Skeletal muscle cell (primary cell): ENCODE results near the gene NAPG.
"Not testable (repeated sequence)": the region's sequence is repeated elsewhere in the genome, so short reads cannot be mapped to it uniquely, and the experiment has no call there.

Experiments used
- DNase-seq: peaks from one replicate; pipeline ENCODE4 v3.0.0-alpha.2; 2010; ENCODE audit warnings: low read depth
- H3K4me3 ChIP-seq: 2 replicates; pipeline ENCODE4 v1.5.1; 2011; ENCODE audit warnings: low read depth, mild to moderate bottlenecking, control low read depth, low read length, moderate library complexity

Gene NAPG

DNA sequence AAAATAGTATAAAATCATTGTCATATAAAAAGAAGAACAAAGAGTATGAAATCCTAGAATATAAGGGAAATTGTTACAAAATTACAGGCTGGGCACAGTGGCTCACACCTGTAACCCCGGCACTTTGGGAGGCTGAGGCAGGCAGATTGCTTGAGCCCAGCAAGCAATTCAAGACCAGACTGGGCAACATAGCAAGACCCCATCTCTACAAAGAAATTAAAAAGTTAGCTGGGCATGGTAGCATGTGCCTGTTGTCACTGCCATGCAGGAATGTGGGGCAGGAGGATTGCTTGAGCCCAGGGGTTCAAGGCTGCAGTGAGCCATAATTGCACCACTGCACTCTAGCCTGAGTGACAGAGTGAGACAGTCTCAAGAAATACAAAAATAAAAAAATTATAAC is 44.8 kb downstream of the NAPG start:
- DNase-seq = no peak
- no peak overlapping the region for H3K4me3 ChIP-seq

DNA sequence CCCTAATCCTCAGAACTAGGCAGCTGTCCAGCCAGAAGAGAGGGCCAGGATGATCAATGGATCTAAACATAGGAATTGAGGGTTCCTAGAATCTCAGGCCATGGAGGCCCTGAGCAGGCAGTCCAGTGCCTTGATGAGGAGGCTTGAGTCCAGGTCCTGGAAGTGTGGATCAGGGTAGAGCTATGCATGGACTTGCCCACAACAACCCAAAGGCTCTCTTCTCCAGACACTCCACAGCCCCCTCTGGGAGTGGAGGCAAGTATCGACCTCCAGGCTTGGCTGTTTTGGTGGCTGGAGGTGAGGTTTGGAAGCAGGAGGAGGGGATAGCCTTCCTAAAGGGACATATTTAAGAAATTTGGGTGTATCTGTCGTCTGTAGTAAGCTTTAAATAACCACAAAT is 45.7 kb downstream of the NAPG start:
- H3K4me3 ChIP-seq = no peak overlapping the region
- DNase-seq = no peak

DNA sequence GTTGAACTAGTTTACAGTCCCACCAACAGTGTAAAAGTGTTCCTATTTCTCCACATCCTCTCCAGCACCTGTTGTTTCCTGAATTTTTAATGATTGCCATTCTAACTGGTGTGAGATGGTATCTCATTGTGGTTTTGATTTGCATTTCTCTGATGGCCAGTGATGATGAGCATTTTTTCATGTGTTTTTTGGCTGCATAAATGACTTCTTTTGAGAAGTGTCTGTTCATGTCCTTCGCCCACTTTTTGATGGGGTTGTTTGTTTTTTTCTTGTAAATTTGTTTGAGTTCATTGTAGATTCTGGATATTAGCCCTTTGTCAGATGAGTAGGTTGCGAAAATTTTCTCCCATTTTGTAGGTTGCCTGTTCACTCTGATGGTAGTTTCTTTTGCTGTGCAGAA is 47.4 kb downstream of the NAPG start:
- H3K4me3 ChIP-seq, DNase-seq: not testable (repeated sequence)

DNA sequence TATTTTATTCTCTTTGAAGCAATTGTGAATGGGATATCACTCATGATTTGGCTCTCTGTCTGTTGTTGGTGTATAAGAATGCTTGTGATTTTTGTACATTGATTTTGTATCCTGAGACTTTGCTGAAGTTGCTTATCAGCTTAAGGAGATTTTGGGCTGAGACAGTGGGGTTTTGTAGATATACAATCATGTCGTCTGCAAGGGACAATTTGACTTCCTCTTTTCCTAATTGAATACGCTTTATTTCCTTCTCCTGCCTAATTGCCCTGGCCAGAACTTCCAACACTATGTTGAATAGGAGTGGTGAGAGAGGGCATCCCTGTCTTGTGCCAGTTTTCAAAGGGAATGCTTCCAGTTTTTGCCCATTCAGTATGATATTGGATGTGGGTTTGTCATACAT is 48.6 kb downstream of the NAPG start:
- H3K4me3 ChIP-seq, DNase-seq: not testable (repeated sequence)

DNA sequence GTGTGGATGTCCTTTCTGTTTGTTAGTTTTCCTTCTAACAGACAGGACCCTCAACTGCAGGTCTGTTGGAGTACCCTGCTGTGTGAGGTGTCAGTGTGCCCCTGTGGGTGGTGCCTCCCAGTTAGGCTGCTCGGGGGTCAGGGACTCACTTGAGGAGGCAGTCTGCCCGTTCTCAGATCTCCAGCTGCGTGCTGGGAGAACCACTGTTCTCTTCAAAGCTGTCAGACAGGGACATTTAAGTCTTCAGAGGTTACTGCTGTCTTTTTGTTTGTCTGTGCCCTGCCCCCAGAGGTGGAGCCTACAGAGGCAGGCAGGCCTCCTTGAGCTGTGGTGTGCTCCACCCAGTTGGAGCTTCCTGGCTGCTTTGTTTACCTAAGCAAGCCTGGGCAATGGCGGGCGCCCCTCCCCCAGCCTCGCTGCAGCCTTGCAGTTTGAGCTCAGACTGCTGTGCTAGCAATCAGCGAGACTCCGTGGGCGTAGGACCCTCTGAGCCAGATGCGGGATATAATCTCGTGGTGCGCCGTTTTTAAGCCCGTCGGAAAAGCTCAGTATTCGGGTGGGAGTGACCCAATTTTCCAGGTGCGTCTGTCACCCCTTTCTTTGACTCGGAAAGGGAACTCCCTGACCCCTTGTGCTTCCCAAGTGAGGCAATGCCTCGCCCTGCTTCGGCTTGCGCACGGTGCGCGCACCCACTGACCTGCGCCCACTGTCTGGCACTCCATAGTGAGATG is 52.2 kb downstream of the NAPG start:
- not testable (repeated sequence) for DNase-seq, H3K4me3 ChIP-seq

DNA sequence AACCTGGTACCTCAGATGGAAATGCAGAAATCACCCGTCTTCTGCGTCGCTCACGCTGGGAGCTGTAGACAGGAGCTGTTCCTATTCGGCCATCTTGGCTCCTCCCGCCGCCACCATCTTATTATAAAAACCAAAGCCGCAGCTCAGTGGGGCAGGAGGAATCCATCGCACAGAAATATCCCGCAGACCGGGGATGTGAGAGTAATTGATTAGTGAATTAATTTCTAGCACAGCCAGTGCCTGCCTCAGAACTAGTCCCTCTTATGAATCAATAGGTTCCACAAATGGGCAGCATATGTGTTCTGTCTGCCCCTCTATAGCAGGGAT is 52.7 kb downstream of the NAPG start:
- not testable (repeated sequence) for DNase-seq, H3K4me3 ChIP-seq

DNA sequence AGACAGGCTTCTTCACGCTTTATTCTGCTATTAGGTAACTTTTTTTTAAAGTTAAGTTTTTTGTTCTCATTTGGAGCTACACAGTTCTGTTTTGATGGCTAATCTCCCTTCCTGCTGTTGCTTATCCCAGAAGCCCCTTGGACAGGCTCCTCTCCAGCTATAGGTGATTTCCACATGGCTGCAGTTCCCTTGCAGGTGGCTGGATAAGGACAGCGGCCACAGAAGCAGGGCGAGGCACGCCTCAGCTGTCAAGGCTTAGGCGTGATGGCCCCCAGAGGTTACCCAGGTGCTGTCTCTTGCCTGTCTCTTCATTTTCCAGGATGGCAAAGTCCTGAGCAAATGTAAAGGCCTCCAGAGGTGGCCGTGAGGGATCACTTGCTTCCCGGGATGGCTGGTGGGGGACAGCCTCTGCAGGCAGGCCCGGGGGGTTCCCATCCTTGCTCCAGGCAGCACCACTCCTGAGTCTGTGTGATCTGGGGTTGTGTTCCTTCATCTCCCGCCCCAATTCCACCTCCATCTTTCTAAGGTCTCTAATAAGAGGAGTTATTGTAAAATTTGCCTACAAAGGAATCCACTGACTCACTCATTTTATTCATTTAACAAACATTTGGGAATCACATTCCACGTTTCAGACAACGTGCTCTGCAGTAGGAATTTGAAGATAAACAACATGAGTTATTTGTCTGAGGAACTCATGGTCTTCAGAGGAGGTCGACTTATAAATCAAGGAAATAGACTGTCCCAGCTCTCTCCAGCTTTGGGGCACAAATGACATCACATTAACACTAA is 53.4 kb downstream of the NAPG start:
- no peak for DNase-seq
- H3K4me3 ChIP-seq = no peak overlapping the region

DNA sequence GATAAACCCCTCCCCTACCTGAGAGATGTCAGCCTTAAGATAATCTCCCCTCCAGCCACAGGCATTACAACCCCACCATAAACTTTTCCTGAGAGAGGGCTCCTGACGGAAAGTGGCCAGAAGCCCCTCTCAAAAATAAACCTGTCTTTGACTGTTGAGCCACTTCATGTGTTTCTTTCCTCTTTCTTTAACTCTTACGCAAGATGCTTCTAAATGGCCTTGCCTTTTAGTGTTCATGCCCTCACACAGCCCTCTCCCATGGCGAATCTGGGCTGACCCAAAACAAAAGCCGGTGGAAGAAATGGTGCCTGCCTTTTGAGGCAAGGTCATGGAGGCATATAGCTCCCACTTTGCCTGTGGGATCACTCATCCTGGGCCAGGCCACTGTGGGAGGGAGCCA is 54.4 kb downstream of the NAPG start:
- no peak overlapping the region for H3K4me3 ChIP-seq
- no peak for DNase-seq

DNA sequence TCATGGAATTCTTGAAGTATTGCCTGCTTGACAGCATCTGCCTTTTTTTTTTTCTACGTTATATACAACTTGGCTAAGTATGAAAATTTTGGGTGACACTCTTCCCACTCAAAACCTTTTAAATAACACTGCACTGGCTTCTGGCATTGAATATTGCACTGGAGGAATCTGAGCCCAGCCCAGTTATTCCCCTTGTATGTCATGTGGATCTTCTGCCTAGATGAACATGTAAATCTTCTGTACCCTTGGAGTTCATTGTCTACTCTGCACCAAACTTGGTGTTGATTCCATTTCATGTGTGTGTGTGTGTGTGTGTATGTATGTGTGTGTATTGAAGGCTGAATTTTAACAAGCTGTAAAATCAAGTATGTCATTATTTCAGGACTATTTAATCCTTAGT is 59.4 kb downstream of the NAPG start:
- H3K4me3 ChIP-seq = no peak overlapping the region
- no peak for DNase-seq

DNA sequence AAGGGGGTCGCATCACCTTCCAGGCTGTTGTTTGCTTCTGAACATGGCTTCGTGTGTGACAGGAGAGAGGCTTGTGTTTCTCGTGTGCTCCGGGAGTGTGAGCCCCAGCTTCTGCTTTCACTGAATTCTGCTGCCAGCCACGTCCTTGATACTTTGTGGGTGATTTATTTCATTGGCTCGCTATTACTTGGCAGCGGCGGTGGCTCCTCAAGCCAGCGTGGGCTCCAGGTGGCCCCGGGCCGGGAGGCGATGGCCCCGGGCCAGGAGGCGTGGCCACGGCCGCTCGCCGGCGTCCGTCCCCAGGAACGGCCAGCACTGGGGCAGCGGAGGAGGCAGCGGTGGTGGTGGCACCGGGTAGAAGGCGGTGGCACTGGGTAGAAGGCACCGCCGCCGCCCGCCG is 63.1 kb downstream of the NAPG start:
- H3K4me3 ChIP-seq = no peak overlapping the region
- DNase-seq = no peak

DNA sequence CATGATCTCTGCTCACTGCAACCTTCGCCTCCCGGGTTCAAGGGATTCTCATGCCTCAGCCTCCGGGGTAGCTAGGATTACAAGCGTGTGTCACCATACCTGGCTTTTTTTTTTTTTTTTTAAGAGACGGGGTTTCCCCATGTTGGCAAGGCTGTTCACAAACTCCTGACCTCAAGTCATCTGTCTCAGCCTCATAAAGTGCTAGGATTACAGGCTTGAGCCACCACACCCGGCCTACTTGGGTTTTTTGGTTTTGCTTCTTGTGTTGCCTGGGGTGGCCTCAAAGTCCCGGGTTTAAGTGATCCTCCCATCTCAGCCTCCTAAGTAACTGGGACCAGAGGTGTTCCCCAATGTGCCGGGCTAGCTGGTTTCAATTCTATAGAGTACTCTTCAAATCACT is 64.6 kb downstream of the NAPG start:
- no peak for DNase-seq
- no peak overlapping the region for H3K4me3 ChIP-seq

DNA sequence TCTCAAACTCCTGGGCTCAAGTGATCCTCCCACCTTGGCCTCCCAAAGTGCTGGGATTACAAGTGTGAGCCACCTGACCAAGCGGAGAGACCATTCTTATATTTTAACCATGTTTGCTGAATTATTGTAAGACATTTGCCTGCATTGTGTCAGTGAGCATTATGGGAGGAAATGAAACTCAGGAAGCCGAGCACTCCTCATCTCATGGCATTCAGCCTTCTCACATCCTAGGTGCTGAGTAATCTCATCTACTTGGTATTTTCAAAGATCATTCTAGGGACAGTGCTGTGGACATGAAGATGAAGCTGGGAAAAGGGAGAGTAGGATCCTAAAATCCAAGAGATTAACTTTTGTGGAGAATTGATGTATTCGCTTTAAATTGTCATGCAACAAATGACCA is 66.1 kb downstream of the NAPG start:
- DNase-seq = no peak
- no peak overlapping the region for H3K4me3 ChIP-seq

DNA sequence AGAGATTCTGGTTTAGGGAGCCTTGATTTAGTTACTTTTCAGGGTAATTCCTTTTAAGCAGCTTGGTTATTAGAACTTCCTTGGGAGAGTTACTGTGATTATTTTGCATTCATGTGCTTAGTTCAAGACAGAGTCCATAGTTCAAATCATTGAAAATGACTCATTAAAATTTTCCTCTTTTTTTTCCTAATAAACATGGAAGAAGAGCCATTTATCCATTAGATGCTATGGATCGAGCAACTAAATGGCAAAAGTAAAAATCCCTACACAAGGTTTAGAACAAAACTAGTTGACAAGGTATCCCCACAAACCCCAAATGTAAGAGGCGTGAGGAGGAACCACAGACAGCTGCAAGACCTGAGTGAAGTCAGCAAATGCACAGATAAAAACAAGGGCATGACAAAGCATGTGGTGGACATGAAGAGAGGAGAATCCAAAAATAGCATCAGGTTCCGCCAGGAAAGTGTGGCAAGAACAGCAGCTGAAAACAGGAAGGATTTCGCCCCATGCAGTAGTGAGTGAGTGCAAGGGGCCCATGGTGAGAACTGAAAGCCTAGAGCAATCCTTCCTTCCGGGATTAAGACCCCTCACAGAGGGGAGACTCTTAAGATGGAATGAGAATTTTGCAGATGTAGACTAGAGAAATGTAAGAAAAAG is 67.7 kb downstream of the NAPG start:
- not testable (repeated sequence) for DNase-seq, H3K4me3 ChIP-seq

DNA sequence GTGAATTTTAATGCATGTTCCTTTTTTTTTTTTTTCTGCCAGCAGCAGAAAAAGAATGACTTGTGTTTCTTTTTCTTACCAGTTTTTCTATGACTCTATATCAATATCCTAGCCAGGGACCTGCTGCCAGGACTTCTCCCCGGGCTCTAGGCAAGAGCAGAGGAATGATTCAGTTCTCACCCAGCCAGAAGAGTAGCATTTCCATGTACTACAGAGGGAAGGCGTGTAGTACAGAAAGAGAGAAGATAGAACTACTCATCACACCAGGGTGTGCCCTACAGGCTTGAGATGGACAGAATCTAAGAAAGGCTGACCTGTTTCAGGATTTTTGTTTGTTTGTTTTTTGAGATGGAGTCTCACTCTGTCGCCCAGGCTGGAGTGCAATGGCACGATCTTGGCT is 70.1 kb downstream of the NAPG start:
- not testable (repeated sequence) for DNase-seq, H3K4me3 ChIP-seq

DNA sequence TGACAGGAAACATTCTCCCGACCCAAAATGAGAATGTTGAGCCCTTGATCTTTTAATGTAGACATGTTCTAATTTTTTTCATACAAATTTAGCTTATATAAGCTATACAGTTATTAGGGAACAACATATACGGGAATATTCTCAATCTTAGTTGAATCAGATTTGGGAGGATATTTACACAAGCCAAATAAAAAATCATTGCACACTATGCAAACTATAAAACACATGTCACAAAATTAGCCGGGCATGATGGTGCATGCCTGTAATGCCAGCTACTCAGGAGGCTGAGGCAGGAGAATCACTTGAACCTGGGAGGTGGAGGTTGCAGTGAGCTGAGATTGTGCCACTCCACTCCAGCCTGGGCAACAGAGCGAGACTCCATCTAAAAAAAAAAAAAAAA is 71.9 kb downstream of the NAPG start:
- DNase-seq, H3K4me3 ChIP-seq: not testable (repeated sequence)

DNA sequence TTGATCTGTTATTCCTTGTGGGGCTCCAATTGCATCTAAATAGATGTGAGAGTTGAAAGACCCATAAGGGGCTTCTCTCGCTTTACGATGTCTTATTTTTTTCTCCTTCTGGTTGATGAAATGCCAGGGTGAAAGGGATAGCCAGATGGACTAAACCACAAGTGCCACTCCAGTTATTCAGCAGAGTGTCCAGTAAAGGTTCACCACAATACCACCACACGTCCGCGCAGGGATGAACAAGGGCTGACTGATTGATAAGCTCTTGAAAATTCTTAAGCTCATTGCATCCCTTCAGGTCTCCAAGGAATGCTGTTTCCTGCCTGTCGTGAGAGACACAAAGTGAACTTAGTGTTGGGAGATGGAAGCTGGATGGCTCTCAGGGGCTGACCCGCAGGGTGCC is 74.9 kb downstream of the NAPG start:
- DNase-seq, H3K4me3 ChIP-seq: not testable (repeated sequence)
